ENCODE data around the gene SYCE1. TPM values are rescaled to one million over a fixed set of nuclear protein-coding genes. Genes with fewer than 3 reads are reported as not detected.
A peak's percentile ranks its signal among the peaks of the same experiment; 100 is the strongest.

The SYCE1 gene
- total RNA-seq, 2 experiments from 2014 or later, result 2.1 to 2.3 TPM

DNA sequence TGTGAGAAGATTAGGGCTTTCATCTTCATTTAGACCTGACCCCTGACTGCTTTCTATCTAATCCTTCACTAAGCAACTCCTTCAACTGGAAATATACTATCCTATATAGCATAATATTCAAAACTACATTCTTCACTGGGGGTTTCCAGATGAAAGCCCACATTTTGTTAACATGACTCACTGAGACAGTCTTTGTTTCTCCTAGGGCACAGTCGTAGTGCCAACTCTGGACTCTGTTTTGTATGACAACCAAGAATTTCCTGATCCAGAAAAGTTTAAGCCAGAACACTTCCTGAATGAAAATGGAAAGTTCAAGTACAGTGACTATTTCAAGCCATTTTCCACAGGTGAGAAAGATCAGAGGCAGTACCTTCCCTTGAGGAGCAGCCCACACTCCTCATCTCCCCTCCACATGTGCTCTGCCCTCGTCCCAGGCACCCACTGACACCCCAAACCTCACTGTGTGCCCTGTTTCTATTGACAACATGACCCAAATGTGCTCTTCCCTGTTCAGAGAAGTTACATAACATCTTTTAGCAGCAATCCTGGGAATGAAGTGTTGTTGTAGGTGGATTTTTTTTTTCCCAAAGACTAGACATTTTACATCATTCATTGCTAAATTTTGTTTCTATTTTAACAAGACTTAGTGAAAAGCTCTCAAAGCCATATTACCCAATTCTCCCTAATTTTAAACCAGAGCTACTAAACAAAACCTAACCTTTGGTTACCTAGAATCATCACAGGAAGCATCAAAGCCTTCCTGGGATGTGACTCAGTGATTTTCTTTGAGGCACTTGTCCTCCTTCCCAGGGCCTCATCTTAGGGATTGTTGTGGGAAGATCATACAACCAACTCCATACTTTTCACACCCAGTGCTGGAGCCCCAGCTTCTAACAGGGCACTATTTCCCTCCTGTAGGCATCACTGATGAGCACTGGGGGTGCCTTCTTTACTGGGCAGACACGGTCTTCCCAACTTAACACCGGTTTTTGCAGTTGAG is 27.5 kb downstream of the SYCE1 start:
- H3K27me3 Mint-ChIP-seq, result peaks cover 8% of the 10 kb centered on the region
- no peak overlapping the region for H3K27ac Mint-ChIP-seq
- DNase-seq, result no peak
- peaks cover 3% of the 10 kb centered on the region for H3K9me3 Mint-ChIP-seq
- no peaks in the 10 kb centered on the region for H3K4me1 Mint-ChIP-seq
- H3K4me3 Mint-ChIP-seq, result no peak overlapping the region
- POLR2A ChIA-PET, result no interaction called here
- no peak for ATAC-seq (ENCODE audit: low read depth)
- no peaks in the 10 kb centered on the region for H3K36me3 Mint-ChIP-seq

DNA sequence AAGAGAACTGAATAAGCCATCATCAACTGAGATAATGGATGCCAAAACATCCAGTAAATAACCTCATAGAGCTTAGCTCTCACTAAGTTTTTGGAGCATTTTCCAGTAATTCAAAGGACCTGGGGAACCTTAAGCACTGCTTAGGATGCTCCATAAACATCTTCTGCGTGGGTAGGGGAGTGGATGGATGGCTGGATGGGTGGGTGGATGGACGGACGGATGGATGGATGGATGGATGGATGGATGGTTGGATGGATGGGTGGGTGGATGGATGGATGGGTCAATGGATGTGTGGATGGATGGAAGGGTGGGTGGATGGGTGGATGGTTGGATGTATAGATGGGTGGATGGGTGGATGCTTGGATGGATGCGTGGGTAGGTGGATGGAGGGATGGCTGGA is 29.2 kb downstream of the SYCE1 start:
- no peak overlapping the region for H3K27ac Mint-ChIP-seq
- no peaks in the 10 kb centered on the region for H3K4me1 Mint-ChIP-seq
- DNase-seq, result no peak
- no peak for ATAC-seq (ENCODE audit: low read depth)
- POLR2A ChIA-PET, result no interaction called here
- peaks cover 4% of the 10 kb centered on the region for H3K27me3 Mint-ChIP-seq
- H3K36me3 Mint-ChIP-seq, result no peaks in the 10 kb centered on the region
- no peak overlapping the region for H3K4me3 Mint-ChIP-seq
- peaks cover 3% of the 10 kb centered on the region for H3K9me3 Mint-ChIP-seq

DNA sequence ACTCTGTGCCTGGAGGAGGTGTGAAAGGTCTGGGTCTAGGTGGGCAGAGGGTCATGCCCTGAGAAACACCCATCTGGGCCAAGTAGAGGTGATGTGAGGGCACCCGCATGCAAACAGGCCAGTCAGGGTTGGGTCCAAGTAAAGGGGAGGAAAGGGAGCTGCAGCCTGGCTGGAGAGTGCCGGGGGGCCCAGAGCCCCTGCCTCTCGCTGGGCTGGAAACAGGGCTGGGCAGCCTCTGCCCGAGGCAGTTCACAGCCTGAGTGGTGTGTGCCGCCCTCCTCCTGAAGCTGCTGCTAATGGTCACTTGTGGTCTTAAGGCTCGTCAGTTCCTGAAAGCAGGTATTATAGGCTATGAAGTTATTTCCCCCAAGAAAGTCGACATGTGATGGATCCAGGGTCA is 31.0 kb downstream of the SYCE1 start:
- Mint-ChIP-seq H3K27me3 (peaks cover 18% of the 10 kb centered on the region), H3K36me3 (no peaks in the 10 kb centered on the region), H3K4me1 (peaks cover 13% of the 10 kb centered on the region), H3K4me3 (no peak overlapping the region), H3K9me3 (peaks cover 3% of the 10 kb centered on the region), H3K27ac (no peak overlapping the region)
- ATAC-seq (ENCODE audit: low read depth), result no peak
- POLR2A ChIA-PET, result no interaction called here
- no peak for DNase-seq

DNA sequence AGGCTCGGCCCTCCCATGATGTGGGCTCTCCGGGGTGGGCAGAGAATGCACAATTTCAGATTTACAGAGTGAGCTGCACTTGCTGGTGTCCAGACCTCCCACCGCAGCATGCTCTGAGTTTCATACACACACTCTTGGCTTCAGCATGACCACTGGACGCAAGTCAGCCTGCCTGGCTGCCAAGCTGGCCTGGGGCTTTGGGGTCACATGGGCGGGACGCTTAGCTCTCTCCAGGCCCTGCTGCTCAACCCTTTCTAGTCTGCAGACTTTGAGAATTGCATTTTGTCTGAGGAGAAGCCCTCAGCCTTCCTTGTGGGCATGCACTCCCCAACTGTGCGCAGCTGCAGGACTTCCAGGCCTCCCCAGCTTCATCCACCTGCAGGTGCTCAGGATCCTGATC is 32.5 kb downstream of the SYCE1 start:
- ATAC-seq (ENCODE audit: low read depth) (no peak), DNase-seq (no peak)
- Mint-ChIP-seq H3K36me3 (no peaks in the 10 kb centered on the region), H3K4me3 (no peak overlapping the region), H3K27me3 (peaks cover 32% of the 10 kb centered on the region), H3K27ac (no peak overlapping the region), H3K4me1 (peaks cover 21% of the 10 kb centered on the region), H3K9me3 (peaks cover 3% of the 10 kb centered on the region)
- POLR2A ChIA-PET, result no interaction called here

DNA sequence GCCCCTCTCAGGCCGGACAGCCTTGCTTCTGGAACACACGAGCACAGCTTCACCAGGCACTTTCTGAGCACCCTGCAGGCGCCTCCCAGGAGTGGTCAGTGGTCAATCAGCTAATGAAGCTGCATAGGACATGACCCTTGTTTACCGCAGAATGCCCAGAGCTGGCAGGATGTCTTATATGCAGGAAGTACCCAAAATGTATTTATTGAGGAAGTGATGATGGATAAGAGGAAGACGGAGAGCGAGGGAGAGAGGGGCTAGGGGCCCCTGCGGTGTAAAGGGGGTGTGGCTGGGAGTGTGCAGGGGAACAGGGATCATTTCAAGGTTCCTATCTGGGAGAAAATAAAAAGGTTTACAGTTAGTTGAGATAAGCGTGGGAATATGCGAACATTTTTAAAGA is 34.9 kb downstream of the SYCE1 start:
- H3K36me3 Mint-ChIP-seq, result no peaks in the 10 kb centered on the region
- H3K4me1 Mint-ChIP-seq, result peaks cover 21% of the 10 kb centered on the region
- no peak for ATAC-seq (ENCODE audit: low read depth)
- DNase-seq, result no peak
- no peaks in the 10 kb centered on the region for H3K9me3 Mint-ChIP-seq
- no peak overlapping the region for H3K27ac Mint-ChIP-seq
- H3K27me3 Mint-ChIP-seq, result peaks cover 52% of the 10 kb centered on the region
- POLR2A ChIA-PET, result no interaction called here
- H3K4me3 Mint-ChIP-seq, result peak overlapping the region; percentile 36

DNA sequence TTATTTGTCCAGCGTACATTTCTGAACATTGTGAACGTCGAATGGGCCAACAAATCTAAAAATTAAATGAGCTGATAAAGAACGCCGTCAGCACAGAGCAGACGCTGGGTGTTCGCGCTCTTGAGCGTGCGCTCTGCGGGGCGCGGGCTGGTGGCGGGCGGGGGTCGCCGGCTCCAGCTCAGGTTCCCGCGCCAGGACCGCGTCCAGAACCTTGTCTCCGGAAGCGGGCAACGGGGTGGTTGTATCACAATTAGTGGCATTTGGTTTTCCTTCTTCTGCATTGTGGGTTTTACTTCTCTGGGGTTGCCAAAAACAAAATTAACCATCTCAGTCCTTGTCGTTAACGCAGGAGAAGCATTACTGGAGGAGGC is 35.8 kb downstream of the SYCE1 start:
- no peak for ATAC-seq (ENCODE audit: low read depth)
- peak overlapping the region; percentile 75 for H3K4me3 Mint-ChIP-seq
- peaks cover 56% of the 10 kb centered on the region for H3K27me3 Mint-ChIP-seq
- POLR2A ChIA-PET, result no interaction called here
- H3K27ac Mint-ChIP-seq, result no peak overlapping the region
- H3K9me3 Mint-ChIP-seq, result no peaks in the 10 kb centered on the region
- no peak for DNase-seq
- no peaks in the 10 kb centered on the region for H3K36me3 Mint-ChIP-seq
- H3K4me1 Mint-ChIP-seq, result peaks cover 21% of the 10 kb centered on the region

DNA sequence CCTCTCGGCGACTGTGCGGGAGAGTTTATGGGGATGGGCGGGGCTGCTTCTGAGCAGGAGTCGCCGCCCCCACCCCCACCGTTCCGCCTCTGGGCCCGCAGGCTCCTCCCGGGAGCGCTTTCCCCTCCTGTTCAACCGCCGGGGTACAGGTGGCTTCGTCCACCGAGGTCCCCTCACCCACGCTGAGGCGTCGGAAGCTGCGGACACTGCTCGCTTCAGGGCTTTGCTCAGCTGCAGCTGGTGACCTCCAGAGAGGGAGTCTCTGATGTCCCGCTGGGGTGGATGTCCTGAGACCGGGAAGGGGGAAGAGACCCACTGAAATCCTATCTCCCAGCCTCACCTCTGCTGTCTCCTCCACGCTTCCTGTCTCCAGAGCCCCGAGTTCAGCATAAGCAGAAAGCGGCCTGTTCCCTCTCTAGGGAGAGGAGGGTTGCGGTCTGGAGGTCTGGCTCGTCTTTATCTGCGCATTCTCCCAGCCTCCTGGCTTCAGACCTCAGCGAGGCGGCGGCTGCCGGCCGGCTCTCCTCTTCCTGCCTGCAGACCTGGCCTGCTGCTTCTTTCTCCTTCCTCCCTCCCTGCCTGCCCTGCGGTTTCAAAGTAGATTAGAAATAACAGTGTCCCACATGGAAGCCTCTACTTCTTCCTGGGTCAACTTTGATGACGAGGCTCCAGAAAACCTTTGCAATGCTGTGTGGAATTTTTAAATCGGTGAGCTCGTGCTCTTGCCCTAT is 36.4 kb downstream of the SYCE1 start:
- peak overlapping the region; percentile 50 for H3K27ac Mint-ChIP-seq
- H3K4me3 Mint-ChIP-seq, result peak overlapping the region; percentile 56

DNA sequence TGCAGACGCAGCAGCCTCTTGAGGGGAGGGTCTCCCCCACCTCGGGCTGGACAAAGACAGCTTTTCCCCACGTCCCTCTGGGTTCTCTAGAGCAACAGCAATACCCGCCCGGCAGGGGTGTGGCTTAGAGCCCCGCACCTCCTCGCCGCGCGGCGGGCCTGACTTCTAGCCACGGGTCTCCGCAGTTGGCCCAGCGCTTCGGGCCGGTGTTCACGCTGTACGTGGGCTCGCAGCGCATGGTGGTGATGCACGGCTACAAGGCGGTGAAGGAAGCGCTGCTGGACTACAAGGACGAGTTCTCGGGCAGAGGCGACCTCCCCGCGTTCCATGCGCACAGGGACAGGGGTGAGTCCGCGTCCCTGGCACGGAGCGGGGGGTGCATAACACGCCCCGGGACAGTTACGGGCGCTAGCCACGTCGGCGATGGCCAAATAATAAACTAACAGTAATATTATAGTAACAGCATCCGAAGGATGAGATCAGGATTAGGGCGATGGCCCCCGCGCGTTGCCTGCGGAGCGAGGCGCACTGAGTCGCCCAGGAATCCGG is 37.0 kb downstream of the SYCE1 start:
- H3K27me3 Mint-ChIP-seq, result peaks cover 58% of the 10 kb centered on the region
- no peaks in the 10 kb centered on the region for H3K9me3 Mint-ChIP-seq
- POLR2A ChIA-PET, result no interaction called here
- H3K4me1 Mint-ChIP-seq, result peaks cover 21% of the 10 kb centered on the region
- ATAC-seq (ENCODE audit: low read depth), result no peak
- peak overlapping the region; percentile 42 for H3K4me3 Mint-ChIP-seq
- no peak overlapping the region for H3K27ac Mint-ChIP-seq
- no peak for DNase-seq
- H3K36me3 Mint-ChIP-seq, result no peaks in the 10 kb centered on the region

More for the DNA sequence above, 36.4 kb downstream of the SYCE1 start:
- no peaks in the 10 kb centered on the region for H3K9me3 Mint-ChIP-seq
- POLR2A ChIA-PET, result no interaction called here
- H3K4me1 Mint-ChIP-seq, result peaks cover 21% of the 10 kb centered on the region
- DNase-seq, result no peak
- H3K36me3 Mint-ChIP-seq, result no peaks in the 10 kb centered on the region
- ATAC-seq (ENCODE audit: low read depth), result peak; percentile 52
- peaks cover 57% of the 10 kb centered on the region for H3K27me3 Mint-ChIP-seq

DNA sequence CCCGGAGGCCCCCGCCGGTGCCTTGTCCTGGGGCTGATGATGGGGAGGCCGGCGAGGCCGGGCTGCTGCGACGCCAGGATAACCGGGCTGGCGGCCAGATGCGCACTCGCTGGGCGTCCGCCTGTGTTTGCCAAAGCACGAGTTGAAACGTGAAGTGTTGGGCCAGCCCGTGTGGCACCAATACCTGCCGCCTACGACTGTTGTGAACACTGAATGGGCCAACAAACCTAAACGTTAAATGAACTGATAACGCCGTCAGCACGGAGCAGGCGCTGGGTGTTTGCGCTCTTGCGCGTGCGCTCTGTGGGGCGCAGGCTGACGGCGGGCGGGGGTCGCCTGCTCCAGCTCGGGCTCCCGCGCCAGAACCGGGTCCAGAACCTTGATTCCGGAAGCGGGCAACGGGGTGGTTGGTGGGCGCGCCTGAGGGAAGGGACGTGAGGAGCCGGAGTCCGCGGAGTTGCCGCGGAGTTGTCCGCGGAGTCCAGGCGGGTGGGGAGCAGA is 37.6 kb downstream of the SYCE1 start:
- Mint-ChIP-seq H3K4me1 (peaks cover 21% of the 10 kb centered on the region), H3K4me3 (no peak overlapping the region), H3K27ac (no peak overlapping the region), H3K36me3 (no peaks in the 10 kb centered on the region), H3K9me3 (peaks cover 3% of the 10 kb centered on the region), H3K27me3 (peaks cover 63% of the 10 kb centered on the region)
- POLR2A ChIA-PET, result no interaction called here
- DNase-seq, result no peak
- ATAC-seq (ENCODE audit: low read depth), result no peak

DNA sequence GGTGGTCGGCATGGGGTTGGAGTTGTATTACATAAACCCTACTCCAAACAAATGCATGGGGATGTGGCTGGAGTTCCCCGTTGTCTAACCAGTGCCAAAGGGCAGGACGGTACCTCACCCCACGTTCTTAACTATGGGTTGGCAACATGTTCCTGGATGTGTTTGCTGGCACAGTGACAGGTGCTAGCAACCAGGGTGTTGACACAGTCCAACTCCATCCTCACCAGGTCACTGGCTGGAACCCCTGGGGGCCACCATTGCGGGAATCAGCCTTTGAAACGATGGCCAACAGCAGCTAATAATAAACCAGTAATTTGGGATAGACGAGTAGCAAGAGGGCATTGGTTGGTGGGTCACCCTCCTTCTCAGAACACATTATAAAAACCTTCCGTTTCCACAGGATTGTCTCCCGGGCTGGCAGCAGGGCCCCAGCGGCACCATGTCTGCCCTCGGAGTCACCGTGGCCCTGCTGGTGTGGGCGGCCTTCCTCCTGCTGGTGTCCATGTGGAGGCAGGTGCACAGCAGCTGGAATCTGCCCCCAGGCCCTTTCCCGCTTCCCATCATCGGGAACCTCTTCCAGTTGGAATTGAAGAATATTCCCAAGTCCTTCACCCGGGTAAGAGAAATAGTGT is 38.3 kb downstream of the SYCE1 start, which contains the start of gene CYP2E1:
TSS of gene CYP2E1 (plus strand) at position 407 of the 632 bp plus-strand sequence. CDS start at position 440, 33 bp downstream.
- POLR2A ChIA-PET, result no interaction called here
- peaks cover 69% of the 10 kb centered on the region for H3K27me3 Mint-ChIP-seq
- H3K4me3 Mint-ChIP-seq, result no peak within 1 kb of the TSS
- H3K27ac Mint-ChIP-seq, result no peak within 1 kb of the TSS
- H3K36me3 Mint-ChIP-seq, result no peaks in the 10 kb centered on the region
- ATAC-seq (ENCODE audit: low read depth), result no peak
- H3K9me3 Mint-ChIP-seq, result peaks cover 6% of the 10 kb centered on the region
- no peak for DNase-seq
- H3K4me1 Mint-ChIP-seq, result peaks cover 21% of the 10 kb centered on the region

DNA sequence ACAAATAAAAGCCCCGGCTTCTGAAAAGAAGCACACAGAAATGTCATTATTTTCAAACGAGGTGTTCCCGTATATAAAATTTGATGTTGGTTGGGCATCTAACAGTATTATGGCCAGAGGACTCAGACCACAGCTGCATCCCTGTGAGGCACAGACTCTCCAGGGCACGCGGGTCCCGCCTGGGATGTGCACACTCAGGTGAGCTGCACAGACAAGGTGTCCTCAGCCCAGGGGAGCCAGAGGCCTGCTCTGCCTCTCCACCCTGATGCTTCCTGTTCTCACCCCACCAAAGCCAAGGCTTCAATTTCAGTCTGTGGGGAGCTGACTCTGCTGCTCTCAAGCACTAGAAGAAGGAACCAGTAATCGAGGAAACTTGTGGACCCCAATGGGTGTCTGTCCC is 39.9 kb downstream of the SYCE1 start:
- Mint-ChIP-seq H3K36me3 (no peaks in the 10 kb centered on the region), H3K27ac (no peak overlapping the region), H3K4me3 (no peak overlapping the region), H3K4me1 (peaks cover 18% of the 10 kb centered on the region), H3K9me3 (peaks cover 6% of the 10 kb centered on the region), H3K27me3 (peaks cover 70% of the 10 kb centered on the region)
- POLR2A ChIA-PET, result no interaction called here
- DNase-seq, result no peak
- no peak for ATAC-seq (ENCODE audit: low read depth)

DNA sequence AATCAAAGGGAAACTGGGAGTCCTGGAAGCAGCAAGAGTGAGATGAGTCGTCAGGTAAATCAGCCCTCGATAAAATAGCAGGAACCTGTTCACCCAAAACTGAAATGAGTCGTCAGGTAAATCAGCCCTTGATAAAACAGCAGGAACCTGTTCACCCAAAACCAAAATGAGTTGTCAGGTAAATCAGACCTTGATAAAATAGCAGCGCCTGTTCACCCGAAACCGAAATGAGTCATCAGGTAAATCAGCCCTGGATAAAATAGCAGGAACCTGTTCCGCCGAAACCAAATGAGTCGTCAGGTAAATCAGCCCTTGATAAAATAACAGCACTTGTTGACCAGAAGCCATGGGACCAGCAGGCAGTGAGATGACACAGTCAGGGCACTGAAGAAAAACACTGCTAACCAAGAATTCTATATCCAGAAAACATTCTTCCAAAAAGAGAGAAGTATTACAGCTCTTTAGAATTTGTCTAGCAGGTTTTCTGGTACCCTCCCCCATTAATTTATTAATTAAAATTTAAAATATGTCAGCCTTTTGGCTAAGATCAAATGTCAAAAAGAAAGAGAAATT is 41.7 kb downstream of the SYCE1 start:
- no peak for ATAC-seq (ENCODE audit: low read depth)
- Mint-ChIP-seq H3K27ac (no peak overlapping the region), H3K4me1 (peaks cover 13% of the 10 kb centered on the region), H3K27me3 (peaks cover 54% of the 10 kb centered on the region), H3K9me3 (peaks cover 6% of the 10 kb centered on the region), H3K4me3 (no peak overlapping the region), H3K36me3 (no peaks in the 10 kb centered on the region)
- DNase-seq, result no peak
- POLR2A ChIA-PET, result no interaction called here
